ENCODE results near the gene FFAR1.
"Not testable (repeated sequence)": the region's sequence is repeated elsewhere in the genome, so short reads cannot be mapped to it uniquely, and the experiment has no call there.

The FFAR1 gene

GRCh38 chr19:35363001-35363590, 15.4 kb downstream of the FFAR1 start:
- no peak for DNase-seq

- DNase-seq: no peak
These were observed 16.2 kb downstream of the FFAR1 start for GRCh38 chr19:35363711-35364425.

GRCh38 chr19:35365303-35365702, 17.6 kb downstream of the FFAR1 start:
- no peak for DNase-seq

- no peak for DNase-seq
These were observed 20.7 kb downstream of the FFAR1 start for GRCh38 chr19:35368378-35368777.

GRCh38 chr19:35369522-35369921, 21.8 kb downstream of the FFAR1 start:
- no peak for DNase-seq

- DNase-seq: no peak
These were observed 23.0 kb downstream of the FFAR1 start, which contains the start of gene GPR42 for GRCh38 chr19:35370722-35371121. GPR42 (plus strand) TSS chr19:35371068; CDS start chr19:35371360, 292 bp downstream.

GRCh38 chr19:35373492-35373891, 25.8 kb downstream of the FFAR1 start:
- no peak for DNase-seq

- not testable (repeated sequence) for DNase-seq
These were observed 26.3 kb downstream of the FFAR1 start for GRCh38 chr19:35374031-35374430.

GRCh38 chr19:35375505-35376307, 28.0 kb downstream of the FFAR1 start:
- no peak for DNase-seq

GRCh38 chr19:35377656-35378055, 30.0 kb downstream of the FFAR1 start:
- DNase-seq: no peak

- DNase-seq: no peak
These were observed 30.7 kb downstream of the FFAR1 start for GRCh38 chr19:35378356-35378755.

- not testable (repeated sequence) for DNase-seq
These were observed 31.8 kb downstream of the FFAR1 start for GRCh38 chr19:35379545-35379944.

- DNase-seq: no peak
These were observed 32.3 kb downstream of the FFAR1 start for GRCh38 chr19:35379992-35380391.

- DNase-seq: no peak
These were observed 32.9 kb downstream of the FFAR1 start for GRCh38 chr19:35380450-35381124.

GRCh38 chr19:35381318-35381717, 33.6 kb downstream of the FFAR1 start:
- DNase-seq: no peak

GRCh38 chr19:35381926-35382325, 34.2 kb downstream of the FFAR1 start:
- DNase-seq: no peak

GRCh38 chr19:35383536-35383935, 35.8 kb downstream of the FFAR1 start:
- no peak for DNase-seq

- DNase-seq: no peak
These were observed 40.8 kb downstream of the FFAR1 start for GRCh38 chr19:35388277-35389054.

GRCh38 chr19:35389192-35389861, 41.6 kb downstream of the FFAR1 start:
- DNase-seq: no peak

GRCh38 chr19:35392742-35393715, 45.3 kb downstream of the FFAR1 start:
- DNase-seq: no peak
